Osteocyte (in vitro differentiated cells): Measurements from ENCODE around the gene PRUNE2. TPM values are rescaled to one million over a fixed set of nuclear protein-coding genes. Genes with fewer than 3 reads are reported as not detected.

Source experiments
- DNase-seq: peaks from one replicate; pipeline ENCODE4 v3.0.0; 2021; ENCODE audit warnings: mixed read lengths; ENCODE audit not compliant: unreplicated experiment; ENCODE audit errors: extremely low spot score
- H3K27ac Mint-ChIP-seq: one replicate; pipeline ENCODE4 v1.8.0; 2021; ENCODE audit warnings: mild to moderate bottlenecking, mixed read lengths; ENCODE audit not compliant: unreplicated experiment
- H3K27me3 Mint-ChIP-seq: one replicate; pipeline ENCODE4 v1.8.0; 2021; ENCODE audit warnings: mixed read lengths; ENCODE audit not compliant: unreplicated experiment
- H3K36me3 Mint-ChIP-seq: one replicate; pipeline ENCODE4 v1.8.0; 2021; ENCODE audit warnings: mixed read lengths; ENCODE audit not compliant: unreplicated experiment
- H3K4me1 Mint-ChIP-seq: one replicate; pipeline ENCODE4 v1.8.0; 2021; ENCODE audit warnings: mixed read lengths; ENCODE audit not compliant: unreplicated experiment
- H3K4me3 Mint-ChIP-seq: one replicate; pipeline ENCODE4 v1.8.0; 2021; ENCODE audit warnings: mild to moderate bottlenecking, moderate library complexity, mixed read lengths; ENCODE audit not compliant: unreplicated experiment
- H3K9me3 Mint-ChIP-seq: one replicate; pipeline ENCODE4 v1.8.0; 2021; ENCODE audit warnings: mixed read lengths; ENCODE audit not compliant: unreplicated experiment
- total RNA-seq: library from RNA; stranded (reverse); gene quantifications from 2 replicates; pipeline ENCODE4 v1.2.1, GENCODE V29; 2021
- TF ChIP-seq, protein P1 (sequence below): fragments of 200-600 bp; sonication (generic); IDR thresholded peaks from 2 replicates; pipeline ENCODE4 v1.5.0; 2021; ENCODE audit warnings: antibody characterized with exemption, mild to moderate bottlenecking, moderate library complexity

Gene PRUNE2
- total RNA-seq, 1 donor from 2014 or later: 1.0 TPM

DNA sequence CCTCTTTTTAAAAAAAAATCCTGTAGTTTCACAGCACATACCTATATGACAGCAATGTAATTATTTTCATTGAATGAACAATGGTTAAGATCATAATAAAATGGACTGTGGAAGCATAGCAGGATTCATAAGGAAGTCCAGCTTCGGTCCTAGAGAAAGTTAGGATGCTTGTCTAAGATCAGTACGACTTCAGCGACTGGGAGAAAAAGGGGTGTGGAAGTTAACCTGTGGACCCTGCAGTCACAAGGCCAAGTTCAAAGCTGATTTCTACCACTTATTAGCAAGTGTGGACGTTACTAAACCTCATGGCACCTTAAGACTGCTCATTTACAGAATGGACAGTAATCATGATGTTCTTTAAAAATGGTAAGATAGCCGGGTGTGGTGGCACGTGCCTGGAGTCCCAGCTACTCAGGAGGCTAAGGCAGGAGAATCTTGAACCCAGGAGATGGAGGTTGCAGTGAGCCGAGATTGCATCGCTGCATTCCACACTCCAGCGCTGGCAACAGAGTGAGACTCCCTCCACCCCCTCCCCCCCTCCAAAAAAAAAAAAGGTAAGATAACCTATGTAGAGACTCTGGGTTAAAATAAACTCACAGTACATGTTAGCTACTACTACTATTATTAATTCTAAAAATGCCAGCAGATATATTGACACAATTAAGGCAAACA, 213.3 kb downstream of the PRUNE2 start:
- no peak for DNase-seq
- TF ChIP-seq, protein P1, sequence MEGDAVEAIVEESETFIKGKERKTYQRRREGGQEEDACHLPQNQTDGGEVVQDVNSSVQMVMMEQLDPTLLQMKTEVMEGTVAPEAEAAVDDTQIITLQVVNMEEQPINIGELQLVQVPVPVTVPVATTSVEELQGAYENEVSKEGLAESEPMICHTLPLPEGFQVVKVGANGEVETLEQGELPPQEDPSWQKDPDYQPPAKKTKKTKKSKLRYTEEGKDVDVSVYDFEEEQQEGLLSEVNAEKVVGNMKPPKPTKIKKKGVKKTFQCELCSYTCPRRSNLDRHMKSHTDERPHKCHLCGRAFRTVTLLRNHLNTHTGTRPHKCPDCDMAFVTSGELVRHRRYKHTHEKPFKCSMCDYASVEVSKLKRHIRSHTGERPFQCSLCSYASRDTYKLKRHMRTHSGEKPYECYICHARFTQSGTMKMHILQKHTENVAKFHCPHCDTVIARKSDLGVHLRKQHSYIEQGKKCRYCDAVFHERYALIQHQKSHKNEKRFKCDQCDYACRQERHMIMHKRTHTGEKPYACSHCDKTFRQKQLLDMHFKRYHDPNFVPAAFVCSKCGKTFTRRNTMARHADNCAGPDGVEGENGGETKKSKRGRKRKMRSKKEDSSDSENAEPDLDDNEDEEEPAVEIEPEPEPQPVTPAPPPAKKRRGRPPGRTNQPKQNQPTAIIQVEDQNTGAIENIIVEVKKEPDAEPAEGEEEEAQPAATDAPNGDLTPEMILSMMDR: no peak
- Mint-ChIP-seq H3K27me3 (peaks cover 48% of the 10 kb centered on the region), H3K4me3 (no peak overlapping the region), H3K36me3 (no peaks in the 10 kb centered on the region), H3K9me3 (no peaks in the 10 kb centered on the region), H3K4me1 (peaks cover 8% of the 10 kb centered on the region), H3K27ac (no peak overlapping the region)

DNA sequence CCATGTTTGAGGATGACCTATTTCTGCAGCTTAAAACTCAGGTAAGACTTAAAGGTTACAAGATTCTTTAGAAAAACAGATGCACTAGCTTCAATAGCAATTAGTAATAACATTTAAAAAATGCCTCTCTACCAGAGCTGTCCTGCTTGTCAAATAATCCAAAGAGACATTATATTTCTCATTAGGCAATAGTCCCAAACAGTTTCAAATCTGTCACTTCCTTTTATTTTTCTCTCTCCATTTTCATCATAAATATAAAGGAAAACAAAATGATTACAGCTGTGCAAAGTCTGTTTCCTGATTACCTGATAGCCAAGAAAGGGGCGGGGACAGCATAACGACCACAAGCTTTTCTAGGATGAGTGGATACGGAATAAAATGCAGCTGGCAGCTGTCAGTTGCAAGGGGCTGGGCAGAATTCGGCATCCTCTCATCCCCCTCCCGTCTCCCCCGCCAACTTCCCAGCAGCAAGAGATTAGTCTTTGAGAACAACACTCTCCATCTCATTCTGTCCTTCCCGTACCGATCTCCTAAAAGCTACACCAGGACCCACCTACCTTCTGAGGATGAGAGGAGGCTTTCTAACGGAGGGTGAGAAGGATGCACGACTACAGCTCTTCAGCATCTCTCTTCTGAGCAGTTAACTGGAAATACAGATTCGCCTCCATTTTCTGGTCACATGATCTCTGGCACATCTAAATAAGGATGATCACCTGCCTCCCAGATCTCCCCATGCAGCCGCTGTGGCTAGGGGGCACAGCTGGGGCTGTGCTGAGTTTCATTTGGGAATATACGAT, 214.2 kb downstream of the PRUNE2 start:
- no peaks in the 10 kb centered on the region for H3K36me3 Mint-ChIP-seq
- no peaks in the 10 kb centered on the region for H3K9me3 Mint-ChIP-seq
- no peak overlapping the region for H3K27ac Mint-ChIP-seq
- H3K4me1 Mint-ChIP-seq: peaks cover 8% of the 10 kb centered on the region
- H3K27me3 Mint-ChIP-seq: peaks cover 41% of the 10 kb centered on the region
- peak overlapping the region; percentile 68 for H3K4me3 Mint-ChIP-seq
- TF ChIP-seq, protein P1: no peak
- no peak for DNase-seq

DNA sequence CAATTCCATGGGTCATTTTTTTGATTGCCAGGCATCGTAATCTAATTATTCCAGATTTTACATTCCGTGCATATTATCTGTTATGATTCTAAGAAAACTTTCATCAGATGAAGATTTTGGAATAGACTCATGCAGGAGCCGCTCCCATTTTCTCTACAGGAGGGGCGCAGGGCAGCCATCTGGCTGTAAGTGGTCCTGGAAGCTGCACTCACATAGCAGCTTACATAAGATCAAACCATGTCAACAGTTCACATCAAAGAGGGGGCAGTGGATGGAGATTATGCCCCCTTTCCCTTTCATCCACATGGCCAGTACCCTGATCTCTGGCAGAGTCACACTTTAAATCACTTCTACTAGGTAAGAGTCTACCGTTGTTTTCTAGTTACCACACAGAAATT, 214.9 kb downstream of the PRUNE2 start:
- H3K27me3 Mint-ChIP-seq: peaks cover 41% of the 10 kb centered on the region
- H3K27ac Mint-ChIP-seq: no peak overlapping the region
- TF ChIP-seq, protein P1: no peak
- H3K36me3 Mint-ChIP-seq: no peaks in the 10 kb centered on the region
- peaks cover 8% of the 10 kb centered on the region for H3K4me1 Mint-ChIP-seq
- H3K4me3 Mint-ChIP-seq: no peak overlapping the region
- H3K9me3 Mint-ChIP-seq: no peaks in the 10 kb centered on the region
- DNase-seq: no peak

DNA sequence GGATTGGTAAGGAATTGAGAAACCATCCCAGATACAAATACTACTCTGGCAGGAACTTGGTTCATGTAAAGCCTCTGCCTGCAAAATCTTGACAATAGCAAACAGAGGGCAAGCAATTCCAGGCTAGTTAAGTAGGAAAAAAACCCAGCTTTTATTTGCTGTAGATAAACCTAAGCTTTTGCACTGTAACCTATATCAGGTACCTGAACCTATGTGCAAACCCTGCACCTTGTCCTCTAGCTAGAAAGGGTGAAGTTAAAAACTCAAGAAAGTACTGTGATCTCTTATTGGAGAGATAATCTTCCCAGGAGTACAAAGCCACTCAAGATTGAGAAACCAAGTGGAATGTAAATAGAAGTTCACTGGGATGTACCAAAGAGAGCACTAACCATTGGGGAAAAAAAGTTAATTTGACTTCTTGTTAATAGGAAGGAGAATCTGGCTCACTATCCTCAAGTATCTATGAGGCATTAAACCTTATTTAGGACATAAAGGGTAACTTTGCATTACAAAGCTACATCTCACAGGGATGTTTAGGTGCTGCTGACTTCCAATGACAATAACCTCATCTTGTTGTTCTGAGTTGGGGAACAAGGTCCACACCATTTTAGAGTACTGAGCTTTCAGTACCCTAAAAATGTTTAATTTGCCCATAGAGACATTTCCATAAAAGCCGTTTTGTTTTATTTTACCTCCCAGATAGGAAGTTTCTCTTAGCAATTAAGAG, 215.5 kb downstream of the PRUNE2 start:
- TF ChIP-seq, protein P1: no peak
- no peaks in the 10 kb centered on the region for H3K36me3 Mint-ChIP-seq
- no peak for DNase-seq
- no peak overlapping the region for H3K4me3 Mint-ChIP-seq
- no peaks in the 10 kb centered on the region for H3K9me3 Mint-ChIP-seq
- peaks cover 37% of the 10 kb centered on the region for H3K27me3 Mint-ChIP-seq
- H3K27ac Mint-ChIP-seq: no peak overlapping the region
- H3K4me1 Mint-ChIP-seq: peaks cover 8% of the 10 kb centered on the region
